MCF 10A (cell line): ENCODE measurements around the gene CBX7. TPM values are rescaled to one million over a fixed set of nuclear protein-coding genes. Genes with fewer than 3 reads are reported as not detected.

ENCODE experiments used
- BruUV-seq: library from RNA; stranded (reverse); fragments of 400-500 nt; replicated peaks from 2 replicates; lab custom pipeline; 2021; lab: Mats Ljungman, UMichigan
- CTCF ChIA-PET: fragments of 300-600 bp; sonication (Branson Sonifier 250); formaldehyde crosslinking; extraction: SDS; loops from one replicate; lab custom pipeline; 2021; ENCODE audit warnings: antibody characterized with exemption, inconsistent platforms; lab: Yijun Ruan, JAX
- POLR2A ChIA-PET: fragments of 300-600, 350-650 bp; sonication (Branson Sonifier 250); formaldehyde crosslinking; extraction: SDS; loops from one replicate; lab custom pipeline; 2020; ENCODE audit warnings: antibody characterized with exemption, inconsistent platforms; lab: Yijun Ruan, JAX
- DNase-seq: peaks from one replicate; pipeline ENCODE4 v3.0.0-alpha.2; 2018; ENCODE audit not compliant: unreplicated experiment
- H3K27ac Mint-ChIP-seq: one replicate; pipeline ENCODE4 v1.8.0; 2022; ENCODE audit warnings: mild to moderate bottlenecking, low read depth, mixed read lengths; ENCODE audit not compliant: unreplicated experiment
- H3K27me3 Mint-ChIP-seq: one replicate; pipeline ENCODE4 v1.8.0; 2022; ENCODE audit warnings: mixed read lengths; ENCODE audit not compliant: insufficient read depth, unreplicated experiment
- H3K36me3 Mint-ChIP-seq: one replicate; pipeline ENCODE4 v1.8.0; 2022; ENCODE audit warnings: mild to moderate bottlenecking, moderate library complexity, mixed read lengths; ENCODE audit not compliant: insufficient read depth, unreplicated experiment
- H3K4me1 Mint-ChIP-seq: one replicate; pipeline ENCODE4 v1.8.0; 2022; ENCODE audit warnings: mixed read lengths; ENCODE audit not compliant: insufficient read depth, unreplicated experiment
- H3K4me3 Mint-ChIP-seq: one replicate; pipeline ENCODE4 v1.8.0; 2022; ENCODE audit warnings: mild to moderate bottlenecking, moderate library complexity, mixed read lengths; ENCODE audit not compliant: unreplicated experiment
- H3K9me3 Mint-ChIP-seq: one replicate; pipeline ENCODE4 v1.8.0; 2022; ENCODE audit warnings: mixed read lengths; ENCODE audit not compliant: unreplicated experiment
- intact Hi-C: fragments of 100-400 bp; cut with micrococcal nuclease; formaldehyde crosslinking; loops from 2 replicates; pipeline ENCODE4 v1.14.1; 2022
- total RNA-seq: library from RNA; stranded (reverse); gene quantifications from 2 replicates; pipeline ENCODE4 v1.2.3, GENCODE V29; 2022
- TF ChIP-seq, protein P1 (sequence below): fragments of 200-600 bp; IDR thresholded peaks from one replicate; pipeline ENCODE4 v1.8.0; 2022; ENCODE audit warnings: antibody characterized with exemption, mild to moderate bottlenecking; ENCODE audit not compliant: unreplicated experiment

Gene CBX7
- total RNA-seq, 1 experiment from 2014 or later: 5.3 TPM

DNA sequence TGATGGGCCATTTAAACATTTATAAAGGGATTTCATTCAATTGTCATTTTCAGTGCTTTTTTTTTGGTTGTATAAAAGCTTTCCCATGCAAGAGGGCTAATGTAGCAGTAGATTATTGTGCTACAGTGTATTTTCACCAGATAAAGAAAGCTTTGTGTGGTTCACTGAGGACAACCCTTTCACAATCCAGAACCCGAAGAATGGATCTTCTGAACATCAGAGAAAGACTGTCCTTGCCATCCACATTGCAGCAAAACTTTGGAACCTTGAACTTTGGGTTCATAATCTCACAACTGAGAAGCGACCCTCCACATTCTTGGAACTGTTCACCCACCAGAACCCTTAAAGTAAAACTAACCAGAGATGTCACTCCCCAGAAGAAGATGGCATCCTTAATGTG lies 46.2 kb downstream of the CBX7 start:
- CTCF ChIA-PET: interaction anchor here (0.8 kb wide), 1 partner anchor 248 kb away, joined by 4 read pairs; no protein-coding TSS in a partner anchor
- H3K27ac Mint-ChIP-seq: no peak overlapping the region
- no peak overlapping the region for H3K4me3 Mint-ChIP-seq
- no peaks in the 10 kb centered on the region for H3K36me3 Mint-ChIP-seq
- intact Hi-C loops: no loop called here
- no peaks in the 10 kb centered on the region for H3K27me3 Mint-ChIP-seq
- no peaks in the 10 kb centered on the region for H3K9me3 Mint-ChIP-seq
- no peak for DNase-seq
- peaks cover 8% of the 10 kb centered on the region for H3K4me1 Mint-ChIP-seq
- TF ChIP-seq, protein P1, sequence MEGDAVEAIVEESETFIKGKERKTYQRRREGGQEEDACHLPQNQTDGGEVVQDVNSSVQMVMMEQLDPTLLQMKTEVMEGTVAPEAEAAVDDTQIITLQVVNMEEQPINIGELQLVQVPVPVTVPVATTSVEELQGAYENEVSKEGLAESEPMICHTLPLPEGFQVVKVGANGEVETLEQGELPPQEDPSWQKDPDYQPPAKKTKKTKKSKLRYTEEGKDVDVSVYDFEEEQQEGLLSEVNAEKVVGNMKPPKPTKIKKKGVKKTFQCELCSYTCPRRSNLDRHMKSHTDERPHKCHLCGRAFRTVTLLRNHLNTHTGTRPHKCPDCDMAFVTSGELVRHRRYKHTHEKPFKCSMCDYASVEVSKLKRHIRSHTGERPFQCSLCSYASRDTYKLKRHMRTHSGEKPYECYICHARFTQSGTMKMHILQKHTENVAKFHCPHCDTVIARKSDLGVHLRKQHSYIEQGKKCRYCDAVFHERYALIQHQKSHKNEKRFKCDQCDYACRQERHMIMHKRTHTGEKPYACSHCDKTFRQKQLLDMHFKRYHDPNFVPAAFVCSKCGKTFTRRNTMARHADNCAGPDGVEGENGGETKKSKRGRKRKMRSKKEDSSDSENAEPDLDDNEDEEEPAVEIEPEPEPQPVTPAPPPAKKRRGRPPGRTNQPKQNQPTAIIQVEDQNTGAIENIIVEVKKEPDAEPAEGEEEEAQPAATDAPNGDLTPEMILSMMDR: no peak
- BruUV-seq: no TSS peak
- POLR2A ChIA-PET: no interaction called here

DNA sequence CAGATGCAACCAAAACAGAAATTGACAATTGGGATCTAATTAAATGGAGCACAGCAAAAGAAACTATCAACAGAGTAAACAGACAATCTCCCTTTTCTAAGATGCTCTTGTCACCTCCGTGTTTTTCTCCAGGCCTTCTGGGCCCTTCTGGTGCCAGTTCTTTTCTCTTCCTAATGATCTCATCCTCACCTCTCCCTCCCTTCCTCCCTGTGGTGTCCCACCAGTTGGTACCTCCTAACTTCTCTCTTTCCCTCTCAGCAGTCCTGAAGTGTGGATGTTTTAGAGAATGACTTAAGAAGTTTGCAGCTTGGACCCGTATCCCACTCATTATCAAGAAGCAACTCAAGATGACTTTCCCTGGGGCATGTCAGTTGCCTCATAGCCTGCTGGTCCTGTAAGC lies 49.0 kb downstream of the CBX7 start:
- Mint-ChIP-seq H3K4me3 (no peak overlapping the region), H3K27ac (no peak overlapping the region), H3K4me1 (no peaks in the 10 kb centered on the region), H3K36me3 (no peaks in the 10 kb centered on the region), H3K9me3 (no peaks in the 10 kb centered on the region), H3K27me3 (no peaks in the 10 kb centered on the region)
- TF ChIP-seq, protein P1: no peak
- DNase-seq: no peak
- no TSS peak for BruUV-seq
- intact Hi-C loops: no loop called here
- ChIA-PET POLR2A (no interaction called here), CTCF (no interaction called here)

DNA sequence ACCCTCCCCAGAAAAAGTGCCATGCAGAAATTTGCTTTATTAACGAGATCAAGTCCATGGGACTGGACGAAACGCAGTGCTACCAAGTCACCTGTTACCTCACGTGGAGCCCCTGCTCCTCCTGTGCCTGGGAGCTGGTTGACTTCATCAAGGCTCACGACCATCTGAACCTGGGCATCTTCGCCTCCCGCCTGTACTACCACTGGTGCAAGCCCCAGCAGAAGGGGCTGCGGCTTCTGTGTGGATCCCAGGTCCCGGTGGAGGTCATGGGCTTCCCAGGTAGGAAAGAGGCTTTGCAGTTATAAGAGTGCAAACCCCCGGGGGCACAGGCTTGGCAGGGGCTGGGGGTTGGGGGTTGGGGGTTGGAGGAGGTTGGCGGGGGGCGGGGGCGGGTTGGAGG lies 51.3 kb downstream of the CBX7 start:
- Mint-ChIP-seq H3K27me3 (no peaks in the 10 kb centered on the region), H3K36me3 (no peaks in the 10 kb centered on the region), H3K4me3 (no peak overlapping the region), H3K4me1 (peaks cover 7% of the 10 kb centered on the region), H3K27ac (no peak overlapping the region), H3K9me3 (no peaks in the 10 kb centered on the region)
- CTCF ChIA-PET: interaction anchor here (0.6 kb wide), 1 partner anchor 911 kb away, joined by 3 read pairs; no protein-coding TSS in a partner anchor
- TF ChIP-seq, protein P1: no peak
- no peak for DNase-seq
- intact Hi-C loops: no loop called here
- no TSS peak for BruUV-seq
- POLR2A ChIA-PET: no interaction called here

DNA sequence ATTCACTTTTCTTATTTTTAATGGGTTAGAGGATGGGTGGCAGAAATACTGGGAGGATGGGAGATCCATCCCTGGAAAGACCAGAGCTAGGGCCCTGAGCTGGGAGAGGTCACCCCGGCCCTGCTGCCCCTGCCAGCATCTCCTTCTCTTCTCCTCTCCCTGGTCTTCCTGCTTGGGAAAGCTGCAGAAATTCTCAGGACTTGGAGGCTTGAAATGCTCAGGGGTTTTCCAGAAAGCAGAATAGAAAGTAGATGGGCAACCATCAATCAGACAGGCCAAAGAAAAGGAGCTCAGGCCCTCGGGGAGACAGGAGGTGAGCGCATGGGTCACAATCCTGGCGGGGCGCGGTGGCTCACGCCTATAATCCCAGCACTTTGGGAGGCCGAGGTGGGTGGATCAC lies 53.9 kb downstream of the CBX7 start:
- no TSS peak for BruUV-seq
- H3K36me3 Mint-ChIP-seq: no peaks in the 10 kb centered on the region
- H3K9me3 Mint-ChIP-seq: no peaks in the 10 kb centered on the region
- H3K27me3 Mint-ChIP-seq: no peaks in the 10 kb centered on the region
- intact Hi-C loops: no loop called here
- peaks cover 7% of the 10 kb centered on the region for H3K4me1 Mint-ChIP-seq
- TF ChIP-seq, protein P1: no peak
- ChIA-PET CTCF (interaction anchor here (0.6 to 1.1 kb wide), 3 partner anchors 229 to 646 kb away, joined by 3 to 4 read pairs (median 3); no protein-coding TSS in a partner anchor), POLR2A (interaction anchor here (0.5 to 0.6 kb wide), 2 partner anchors 12 to 25 kb away, joined by 3 read pairs; no protein-coding TSS in a partner anchor)
- no peak for DNase-seq
- peak overlapping the region; percentile 88 for H3K27ac Mint-ChIP-seq
- H3K4me3 Mint-ChIP-seq: no peak overlapping the region
